Endothelial cell of umbilical vein (primary cell): ENCODE results near the gene CD40. TPM values are rescaled to one million over a fixed set of nuclear protein-coding genes. Genes with fewer than 3 reads are reported as not detected.

Experiments
- BruUV-seq: library from RNA; stranded (reverse); fragments of 400-500 nt; replicated peaks from 2 replicates; lab custom pipeline; 2021; lab: Mats Ljungman, UMichigan
- CTCF ChIA-PET: fragments of 300-600, 350-600 bp; sonication (Branson Sonifier 250); formaldehyde crosslinking; loops from one replicate; lab custom pipeline; 2021; ENCODE audit warnings: antibody characterized with exemption, inconsistent platforms; lab: Charles Lee
- POLR2A ChIA-PET: fragments of 300-600, 350-600 bp; sonication (Branson Sonifier 250); formaldehyde crosslinking; loops from one replicate; lab custom pipeline; 2021; ENCODE audit warnings: antibody characterized with exemption, inconsistent platforms; lab: Charles Lee
- DNase-seq: peaks from one replicate; pipeline ENCODE4 v3.0.0-alpha.2; 2011; ENCODE audit warnings: low read depth, low spot score
- FAIRE-seq: peaks from 2 replicates; lab custom pipeline; 2011; peaks lifted over from hg19 to GRCh38; lab: Jason Lieb, UNC
- H2AFZ ChIP-seq: 2 replicates; pipeline ENCODE4 v1.6.0; 2012; ENCODE audit warnings: low read depth, low read length, control low read depth, inconsistent platforms
- H3K27ac ChIP-seq: 2 replicates; pipeline ENCODE4 v1.5.1; 2011; ENCODE audit warnings: low read depth, mild to moderate bottlenecking, control low read depth, low read length, moderate library complexity; ENCODE audit not compliant: insufficient read depth
- H3K27me3 ChIP-seq, 2 experiments: 2 replicates each; pipeline versions ENCODE4 v1.6.0 to v1.6.1; 2011; ENCODE audit warnings: low read length in 2 of 2, mixed read lengths in 1 of 2; ENCODE audit not compliant: control insufficient read depth in 2 of 2, insufficient read depth in 2 of 2
- H3K36me3 ChIP-seq, 2 experiments: 2 replicates in 1 of 2; 3 replicates in 1 of 2; pipeline ENCODE4 v1.5.1; 2011; ENCODE audit warnings: low read length in 2 of 2, mild to moderate bottlenecking in 1 of 2, moderate library complexity in 1 of 2; ENCODE audit not compliant: control insufficient read depth in 2 of 2, insufficient read depth in 2 of 2; ENCODE audit errors: extremely low read depth in 1 of 2
- H3K4me1 ChIP-seq: 3 replicates; pipeline ENCODE4 v1.5.1; 2011; ENCODE audit warnings: mild to moderate bottlenecking, low read length; ENCODE audit not compliant: control insufficient read depth, insufficient read depth; ENCODE audit errors: extremely low read depth
- H3K4me2 ChIP-seq: 2 replicates; pipeline ENCODE4 v1.6.1; 2011; ENCODE audit warnings: low read length, control low read depth, mixed read lengths; ENCODE audit not compliant: insufficient read depth
- H3K4me3 ChIP-seq, 3 experiments: fragments of 200-600 bp in 1 of 3; sonication (generic), shearing (Covaris generic) in 1 of 3; replicated peaks in 1 of 3; 2 replicates each; pipeline ENCODE4 v1.5.1; 2011 to 2016; ENCODE audit warnings: control low read depth in 3 of 3, low read length in 3 of 3, mild to moderate bottlenecking in 2 of 3, inconsistent platforms in 1 of 3, low read depth in 1 of 3, moderate library complexity in 1 of 3; ENCODE audit not compliant: insufficient read depth in 1 of 3
- H3K79me2 ChIP-seq: 2 replicates; pipeline ENCODE4 v1.6.0; 2012; ENCODE audit warnings: low read length, inconsistent platforms; ENCODE audit not compliant: control insufficient read depth, insufficient read depth
- H3K9ac ChIP-seq: replicated peaks from 2 replicates; pipeline ENCODE3; 2011; ENCODE audit warnings: low read length, control low read depth; ENCODE audit not compliant: insufficient read depth; ENCODE audit errors: extremely low read depth
- H3K9me1 ChIP-seq: replicated peaks from 3 replicates; pipeline ENCODE4 v1.6.0; 2011; ENCODE audit warnings: mild to moderate bottlenecking, low read length; ENCODE audit not compliant: control insufficient read depth, insufficient read depth; ENCODE audit errors: extremely low read depth
- H3K9me3 ChIP-seq: replicated peaks from 2 replicates; pipeline ENCODE4 v1.5.1; 2012; ENCODE audit warnings: low read length, inconsistent platforms; ENCODE audit not compliant: control insufficient read depth, insufficient read depth
- H4K20me1 ChIP-seq: replicated peaks from 2 replicates; pipeline ENCODE3; 2011; ENCODE audit warnings: mild to moderate bottlenecking, low read length; ENCODE audit not compliant: control insufficient read depth, insufficient read depth; ENCODE audit errors: extremely low read depth
- EZH2 ChIP-seq: IDR thresholded peaks from 2 replicates; pipeline ENCODE4 v1.6.1; 2012; ENCODE audit warnings: borderline replicate concordance, low read depth, mild to moderate bottlenecking, moderate library complexity, low read length, inconsistent platforms; ENCODE audit not compliant: severe bottlenecking
- FOS ChIP-seq: IDR thresholded peaks from 2 replicates; pipeline ENCODE4 v1.6.1; 2011; ENCODE audit warnings: mild to moderate bottlenecking, low read length, moderate library complexity, borderline replicate concordance; ENCODE audit not compliant: insufficient read depth
- GATA2 ChIP-seq: IDR thresholded peaks from 2 replicates; pipeline ENCODE4 v1.7.0; 2011; ENCODE audit warnings: low read depth, mild to moderate bottlenecking, moderate library complexity, mixed read lengths, low read length; ENCODE audit not compliant: insufficient read length, insufficient read depth
- JUN ChIP-seq: IDR thresholded peaks from 2 replicates; pipeline ENCODE4 v1.6.1; 2011; ENCODE audit warnings: borderline replicate concordance, low read depth; ENCODE audit not compliant: insufficient read length, insufficient read depth
- MYC ChIP-seq: IDR thresholded peaks from one replicate; pipeline ENCODE4 v1.6.1; 2011; ENCODE audit warnings: mild to moderate bottlenecking, low read depth, low read length
- POLR2A ChIP-seq: IDR thresholded peaks from 2 replicates; pipeline ENCODE4 v1.6.1; 2012; ENCODE audit warnings: low read depth, mild to moderate bottlenecking, control low read depth, low read length
- dilution Hi-C: fragments of 300-500 bp; cut with MboI; formaldehyde crosslinking; loops from one replicate; pipeline ENCODE4 v1.15.0; 2019; ENCODE audit warnings: low sequenced_read_pairs; ENCODE audit not compliant: extremely low pct_ligation_motif_present
- intact Hi-C: fragments of 100-400 bp; cut with micrococcal nuclease; formaldehyde crosslinking; loops from one replicate; pipeline ENCODE4 v1.10.0; 2022
- polyA plus RNA-seq, 4 experiments: library from polyadenylated mRNA; depleted of rRNA in 3 of 4; stranded (reverse) in 3 of 4; unstranded in 1 of 4; fragments of >200 nt; gene quantifications; 2 replicates each; pipeline versions ENCODE4 v1.2.1 to v1.2.3, GENCODE V29; 2011 to 2012; ENCODE audit warnings: missing spikeins in 1 of 4
- total RNA-seq: library from RNA; stranded (reverse); gene quantifications from 2 replicates; pipeline ENCODE4 v1.2.3, GENCODE V29; 2021
- TF ChIP-seq, protein P1 (sequence below), 2 donors: IDR thresholded peaks; 1 replicate in 1 of 2; 2 replicates in 1 of 2; pipeline ENCODE4 v1.5.1; 2011; ENCODE audit warnings: low read length in 2 of 2, mild to moderate bottlenecking in 2 of 2, moderate library complexity in 2 of 2, control low read depth in 1 of 2, inconsistent platforms in 1 of 2, low read depth in 1 of 2; ENCODE audit not compliant: insufficient read depth in 1 of 2; ENCODE audit errors: extremely low read depth in 1 of 2
- TF ChIP-seq, protein P2 (sequence below): IDR thresholded peaks from 2 replicates; pipeline ENCODE4 v1.6.1; 2011; ENCODE audit not compliant: insufficient read depth, insufficient read length

The CD40 gene
- total and polyA plus RNA-seq, 2 donors (not counting 3 experiments of a cell fraction or from before 2014, with no cell fraction given), result 36.6 to 38.3 TPM

DNA sequence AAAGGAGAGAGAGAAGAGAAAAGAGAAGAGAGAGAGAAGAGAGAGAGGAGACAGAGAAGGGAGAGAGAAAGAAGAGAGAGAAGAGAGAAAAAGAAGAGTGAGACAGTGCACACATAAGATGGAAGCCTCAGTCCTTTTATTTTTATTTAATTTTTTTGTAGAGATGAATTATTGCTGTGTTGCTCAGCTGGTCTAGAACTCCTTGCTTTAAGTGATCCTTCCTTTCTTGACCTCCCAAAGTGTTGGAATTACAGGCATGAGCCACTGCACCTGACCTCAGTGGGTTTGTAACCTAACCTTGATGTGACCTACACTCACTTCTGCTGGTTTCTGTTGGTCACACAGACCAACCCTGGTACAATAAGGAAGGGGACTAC is 6.3 kb upstream of the CD40 start:
- no peak for TF ChIP-seq GATA2
- TF ChIP-seq EZH2, result no peak
- dilution Hi-C loops, result no loop called here
- Histone ChIP-seq H3K79me2 (no peaks in the 10 kb centered on the region), H3K4me3 (no peak overlapping the region), H3K36me3 (no peaks in the 10 kb centered on the region), H2AFZ (no peak overlapping the region), H3K4me1 (no peaks in the 10 kb centered on the region), H3K9me3 (no peaks in the 10 kb centered on the region), H3K27ac (no peak overlapping the region), H3K4me2 (no peak overlapping the region), H3K27me3 (peaks cover 21 to 25% of the 10 kb centered on the region in 2 experiments), H4K20me1 (no peaks in the 10 kb centered on the region), H3K9me1 (no peaks in the 10 kb centered on the region), H3K9ac (no peak overlapping the region)
- no peak for FAIRE-seq
- no TSS peak for BruUV-seq
- no peak for DNase-seq
- ChIA-PET POLR2A (no interaction called here), CTCF (no interaction called here)
- intact Hi-C loops, result no loop called here

DNA sequence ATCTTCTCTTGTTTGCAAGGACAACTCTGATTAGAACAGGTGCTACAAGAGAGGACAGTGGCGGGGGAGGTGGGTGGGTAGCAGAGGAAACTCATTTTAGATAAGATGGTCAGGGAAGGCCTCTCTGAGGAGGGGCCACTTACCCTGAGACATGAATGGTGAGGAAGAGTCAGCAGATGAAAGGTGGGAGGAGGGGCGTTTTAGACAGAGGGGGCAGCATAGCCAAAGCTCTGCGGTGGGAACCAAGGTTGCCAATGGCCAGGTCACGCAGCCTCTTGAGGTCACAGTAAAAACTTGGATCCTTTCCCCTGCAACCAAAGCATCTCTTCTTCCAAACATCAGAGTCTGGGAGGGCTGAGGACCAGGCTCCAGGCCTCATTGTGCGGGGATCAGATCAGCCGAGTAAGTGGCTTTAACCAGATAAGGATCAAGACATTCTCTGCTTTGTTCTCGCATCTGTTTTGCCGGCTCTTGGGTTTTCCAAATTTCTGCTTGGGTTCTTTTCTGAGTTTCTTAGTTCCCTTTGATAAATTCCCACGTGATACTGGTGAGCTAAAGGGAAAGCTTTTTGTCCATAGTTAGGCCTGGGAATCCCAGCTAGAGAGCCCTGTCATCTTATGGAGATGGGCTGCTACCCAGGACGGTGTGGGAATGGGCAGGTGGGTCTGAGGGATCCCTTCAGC is 5.5 kb upstream of the CD40 start:
- Histone ChIP-seq H4K20me1 (no peaks in the 10 kb centered on the region), H3K9ac (no peak overlapping the region), H3K27me3 (peaks cover 21 to 25% of the 10 kb centered on the region in 2 experiments), H3K9me1 (no peaks in the 10 kb centered on the region), H3K79me2 (no peaks in the 10 kb centered on the region), H3K4me3 (no peak overlapping the region), H3K9me3 (no peaks in the 10 kb centered on the region), H2AFZ (no peak overlapping the region), H3K36me3 (no peaks in the 10 kb centered on the region), H3K4me2 (no peak overlapping the region), H3K4me1 (peaks cover under 1% of the 10 kb centered on the region), H3K27ac (no peak overlapping the region)
- no peak for DNase-seq
- no peak for FAIRE-seq
- BruUV-seq, result no TSS peak
- no peak for TF ChIP-seq POLR2A
- no peak for TF ChIP-seq EZH2
- no peak for TF ChIP-seq FOS
- TF ChIP-seq, protein P1, sequence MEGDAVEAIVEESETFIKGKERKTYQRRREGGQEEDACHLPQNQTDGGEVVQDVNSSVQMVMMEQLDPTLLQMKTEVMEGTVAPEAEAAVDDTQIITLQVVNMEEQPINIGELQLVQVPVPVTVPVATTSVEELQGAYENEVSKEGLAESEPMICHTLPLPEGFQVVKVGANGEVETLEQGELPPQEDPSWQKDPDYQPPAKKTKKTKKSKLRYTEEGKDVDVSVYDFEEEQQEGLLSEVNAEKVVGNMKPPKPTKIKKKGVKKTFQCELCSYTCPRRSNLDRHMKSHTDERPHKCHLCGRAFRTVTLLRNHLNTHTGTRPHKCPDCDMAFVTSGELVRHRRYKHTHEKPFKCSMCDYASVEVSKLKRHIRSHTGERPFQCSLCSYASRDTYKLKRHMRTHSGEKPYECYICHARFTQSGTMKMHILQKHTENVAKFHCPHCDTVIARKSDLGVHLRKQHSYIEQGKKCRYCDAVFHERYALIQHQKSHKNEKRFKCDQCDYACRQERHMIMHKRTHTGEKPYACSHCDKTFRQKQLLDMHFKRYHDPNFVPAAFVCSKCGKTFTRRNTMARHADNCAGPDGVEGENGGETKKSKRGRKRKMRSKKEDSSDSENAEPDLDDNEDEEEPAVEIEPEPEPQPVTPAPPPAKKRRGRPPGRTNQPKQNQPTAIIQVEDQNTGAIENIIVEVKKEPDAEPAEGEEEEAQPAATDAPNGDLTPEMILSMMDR (IDR thresholded peaks at IDR 0.05; ENCODE audit: extremely low read depth in 1 of 2, insufficient read depth in 1 of 2, low read depth in 1 of 2, low read length in 2 of 2), result no peak
- TF ChIP-seq, protein P2, sequence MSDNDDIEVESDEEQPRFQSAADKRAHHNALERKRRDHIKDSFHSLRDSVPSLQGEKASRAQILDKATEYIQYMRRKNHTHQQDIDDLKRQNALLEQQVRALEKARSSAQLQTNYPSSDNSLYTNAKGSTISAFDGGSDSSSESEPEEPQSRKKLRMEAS, result no peak
- no peak for TF ChIP-seq MYC
- no peak for TF ChIP-seq JUN
- ChIA-PET POLR2A (no interaction called here), CTCF (no interaction called here)
- intact Hi-C loops, result no loop called here
- dilution Hi-C loops, result no loop called here
